ENCODE results near the gene NFIB. TPM values are rescaled to one million over a fixed set of nuclear protein-coding genes. Genes with fewer than 3 reads are reported as not detected.

The NFIB gene
- polyA plus RNA-seq, 2 of the 4 experiments (the other 2 are of a cell fraction): 10.7 to 21.7 TPM

- TF ChIP-seq RFX5 (IDR thresholded peaks at IDR 0.05): no peak
- TF ChIP-seq JUNB (IDR thresholded peaks at IDR 0.05): no peak
Measured at GRCh38 chr9:14226855-14227532, 86.9 kb downstream of the NFIB start (continued).

- no peak overlapping the region for H3K4me2 ChIP-seq
- peak overlapping the region; percentile 6 to 92; a peak in 4 of 6 replicates for H3K27ac ChIP-seq
- peaks cover 47% of the 10 kb centered on the region for H3K4me1 ChIP-seq
- TF ChIP-seq NFE2L2 (conservative IDR thresholded peaks at IDR 0.05; ENCODE audit: low read length) (no peak), CBX8 (IDR thresholded peaks at IDR 0.05) (no peak), HOXB5 (CRISPR knock-in tag; IDR thresholded peaks at IDR 0.05) (no peak), NR3C1 (IDR thresholded peaks at IDR 0.05) (no peak)
- DNase-seq (ENCODE audit: low read depth in 1 of 2, low spot score in 1 of 2): no peak
- ChIA-PET POLR2A (interaction anchor here (1.6 kb wide), 1 partner anchor 91 kb away, joined by 5 read pairs; the partner anchor contains the start of gene NFIB), CTCF (interaction anchor here (1.7 kb wide), 1 partner anchor 10 kb away, joined by 4 read pairs; no protein-coding TSS in a partner anchor)
- 91% methylated on average over 5 of the region's 5 CpGs for WGBS (ENCODE audit: missing lambda C conversion rate)
- ATAC-seq: no peak
- H3K4me3 ChIP-seq: no peak overlapping the region
- no peak for FAIRE-seq
- H3K9me3 ChIP-seq: no peaks in the 10 kb centered on the region
Measured at GRCh38 chr9:14223081-14223480, 90.9 kb downstream of the NFIB start.

- H3K9me3 ChIP-seq: no peaks in the 10 kb centered on the region
- 0 out of 3 replicates have a peak overlapping the region, but pooled peaks have one; percentile 9 for H3K4me3 ChIP-seq
- FAIRE-seq (no peak), ATAC-seq (peak in 1 of 2 experiments; percentile 24; a peak in 3 of 6 replicates), DNase-seq (ENCODE audit: low read depth in 1 of 2, low spot score in 1 of 2) (no peak)
- WGBS (ENCODE audit: missing lambda C conversion rate): 100% methylated on average over 1 of the region's 1 CpG
- no peak for TF ChIP-seq MAFK (IDR thresholded peaks at IDR 0.05; ENCODE audit: partially characterized antibody)
- no peak for TF ChIP-seq CEBPB (IDR thresholded peaks at IDR 0.05)
- no peak for TF ChIP-seq HMGXB4 (CRISPR knock-in tag; IDR thresholded peaks at IDR 0.05; ENCODE audit: borderline replicate concordance)
- no peak for TF ChIP-seq ZNF302 (CRISPR knock-in tag; IDR thresholded peaks at IDR 0.05)
- no peak for TF ChIP-seq POLR2A (IDR thresholded peaks at IDR 0.05; ENCODE audit: low read length)
- TF ChIP-seq PHF8 (IDR thresholded peaks at IDR 0.05; ENCODE audit: borderline replicate concordance, low read depth): no peak
- no peak for TF ChIP-seq EHF (CRISPR knock-in tag; IDR thresholded peaks at IDR 0.05)
- TF ChIP-seq MAZ (IDR thresholded peaks at IDR 0.05; ENCODE audit: borderline replicate concordance, low read depth, low read length): no peak
- H3K27ac ChIP-seq: peak overlapping the region; percentile 83 to 92
- ChIA-PET CTCF (interaction anchor here (1.2 to 2.2 kb wide), 3 partner anchors 9 to 22 kb away, joined by 3 to 5 read pairs (median 4); no protein-coding TSS in a partner anchor), POLR2A (interaction anchor here (0.7 to 1.7 kb wide), 4 partner anchors 16 to 92 kb away, joined by 4 to 15 read pairs (median 5); partner anchors contain the start of gene NFIB)
- peaks cover 55% of the 10 kb centered on the region for H3K4me1 ChIP-seq
- H3K4me2 ChIP-seq: peak overlapping the region; percentile 70
Measured at GRCh38 chr9:14222149-14222835, 91.6 kb downstream of the NFIB start.

GRCh38 chr9:14221558-14221957, 92.4 kb downstream of the NFIB start:
- ATAC-seq (peak; percentile 89 to 92), FAIRE-seq (peak; percentile 98), DNase-seq (ENCODE audit: low read depth in 1 of 2, low spot score in 1 of 2) (peak; percentile 65 to 79)
- Histone ChIP-seq H3K27ac (peak overlapping the region; percentile 83 to 92), H3K4me1 (peaks cover 63% of the 10 kb centered on the region), H3K9me3 (no peaks in the 10 kb centered on the region), H3K4me3 (no peak overlapping the region), H3K4me2 (peak overlapping the region; percentile 70)
- POLR2A ChIA-PET: interaction anchor here (0.7 to 1.7 kb wide), 4 partner anchors 16 to 100 kb away, joined by 3 to 15 read pairs (median 4); partner anchors contain the start of gene NFIB
- CTCF ChIA-PET: interaction anchor here (1.2 to 2.2 kb wide), 3 partner anchors 8 to 21 kb away, joined by 3 to 5 read pairs (median 4); no protein-coding TSS in a partner anchor
- TF ChIP-seq FOXS1 (CRISPR knock-in tag; IDR thresholded peaks at IDR 0.05) (no peak), ESRRA (IDR thresholded peaks at IDR 0.05; ENCODE audit: borderline replicate concordance, low read length) (no peak), JUNB (IDR thresholded peaks at IDR 0.05) (peak; percentile 70), FOSB (CRISPR knock-in tag; IDR thresholded peaks at IDR 0.05) (no peak), MAFK (IDR thresholded peaks at IDR 0.05; ENCODE audit: partially characterized antibody) (peak; percentile 94), TP53 (CRISPR knock-in tag; IDR thresholded peaks at IDR 0.05) (no peak), SMC3 (IDR thresholded peaks at IDR 0.05) (0 out of 3 replicates have a peak, but pooled peaks have one; percentile 20), HES2 (IDR thresholded peaks at IDR 0.05) (no peak), GATA3 (IDR thresholded peaks at IDR 0.05; ENCODE audit: borderline replicate concordance) (peak; percentile 58; the same call in 1 of the 2 replicates), POLR2A (IDR thresholded peaks at IDR 0.05; ENCODE audit: low read length) (no peak), CBX8 (IDR thresholded peaks at IDR 0.05) (no peak), MAX (IDR thresholded peaks at IDR 0.05) (0 out of 2 replicates have a peak, but pooled peaks have one; percentile 32), JUN (IDR thresholded peaks at IDR 0.05) (peak; percentile 13 to 51; a peak in 1 of 5 replicates), HOXB5 (CRISPR knock-in tag; IDR thresholded peaks at IDR 0.05) (no peak), EHF (CRISPR knock-in tag; IDR thresholded peaks at IDR 0.05) (no peak), CEBPB (IDR thresholded peaks at IDR 0.05) (peak; percentile 62 to 95; a peak in 3 of 4 replicates), CTCF (IDR thresholded peaks at IDR 0.05) (no peak), FOSL2 (IDR thresholded peaks at IDR 0.05) (peak; percentile 82; the same call in 1 of the 2 replicates), FOSL2 (CRISPR knock-in tag; IDR thresholded peaks at IDR 0.05) (peak; percentile 91), RAD21 (conservative IDR thresholded peaks at IDR 0.05 in 1 of 2, IDR thresholded peaks at IDR 0.05 in 1 of 2) (peak in 1 of 2 experiments; percentile 23; a peak in 1 of 5 replicates), RFX5 (IDR thresholded peaks at IDR 0.05) (no peak)

Measured in A549 (cell line).